GM12864 (cell line): ENCODE data around the gene UQCRC1.

ENCODE experiments used
- DNase-seq: peaks from one replicate; pipeline ENCODE4 v3.0.0-alpha.2; 2011; ENCODE audit warnings: low read depth
- H3K4me3 ChIP-seq: 2 replicates; pipeline ENCODE4 v1.5.1; 2011; ENCODE audit warnings: mild to moderate bottlenecking, low read depth, low read length, control low read depth
- CTCF ChIP-seq: IDR thresholded peaks from 2 replicates; pipeline ENCODE4 v1.5.1; 2011; ENCODE audit warnings: low read depth, mild to moderate bottlenecking, moderate library complexity, low read length, control low read depth, inconsistent platforms; ENCODE audit errors: missing control alignments

The UQCRC1 gene

GRCh38 chr3:48598323-48599076 lies 10.9 kb downstream of the UQCRC1 start:
- H3K4me3 ChIP-seq, result no peak overlapping the region
- no peak for TF ChIP-seq CTCF
- no peak for DNase-seq

- no peak for TF ChIP-seq CTCF
- no peak overlapping the region for H3K4me3 ChIP-seq
- no peak for DNase-seq
Observed at GRCh38 chr3:48597408-48597800, 12.0 kb downstream of the UQCRC1 start.

GRCh38 chr3:48596676-48597407 lies 12.6 kb downstream of the UQCRC1 start:
- TF ChIP-seq CTCF, result no peak
- no peak for DNase-seq
- H3K4me3 ChIP-seq, result no peak overlapping the region

- no peak for TF ChIP-seq CTCF
- no peak overlapping the region for H3K4me3 ChIP-seq
- no peak for DNase-seq
Observed at GRCh38 chr3:48596157-48596556, 13.3 kb downstream of the UQCRC1 start.

GRCh38 chr3:48595526-48596121 lies 13.8 kb downstream of the UQCRC1 start:
- no peak overlapping the region for H3K4me3 ChIP-seq
- no peak for DNase-seq
- no peak for TF ChIP-seq CTCF

- H3K4me3 ChIP-seq, result no peak within 1 kb of the TSS
- no peak for TF ChIP-seq CTCF
- no peak for DNase-seq
Observed at GRCh38 chr3:48595075-48595525, 14.3 kb downstream of the UQCRC1 start, which contains the start of gene COL7A1. COL7A1 (minus strand) TSS chr3:48595329; CDS start chr3:48595159, 170 bp downstream.
